Breast epithelium (tissue), 4 donors: Measurements from ENCODE around the gene ATG16L2. TPM values are rescaled to one million over a fixed set of nuclear protein-coding genes. Genes with fewer than 3 reads are reported as not detected.

Experiments
- DNase-seq, 2 donors: peaks; one replicate each; pipeline ENCODE4 v3.0.0-alpha.2; 2019; ENCODE audit warnings: low spot score in 2 of 2
- H3K27ac ChIP-seq, 2 donors: fragments of 200-600 bp; sonication (generic) in 1 of 2; one replicate each; pipeline ENCODE4 v1.5.1; 2016 to 2019; ENCODE audit warnings: mild to moderate bottlenecking in 1 of 2
- H3K27me3 ChIP-seq, 2 donors: fragments of 200-600 bp; sonication (generic) in 1 of 2; one replicate each; pipeline versions ENCODE4 v1.5.1 to v1.6.0; 2017 to 2019; ENCODE audit warnings: control low read depth in 1 of 2, mild to moderate bottlenecking in 1 of 2
- H3K36me3 ChIP-seq: fragments of 200-600 bp; one replicate; pipeline ENCODE4 v1.5.1; 2019
- H3K4me1 ChIP-seq, 2 donors: fragments of 200-600 bp; sonication (generic); one replicate each; pipeline ENCODE4 v1.5.1; 2016 to 2019; ENCODE audit warnings: control low read depth in 1 of 2
- H3K4me3 ChIP-seq, 3 donors: fragments of 200-600 bp; sonication (generic); 1 replicate in 2 of 3; 2 replicates in 1 of 3; pipeline ENCODE4 v1.5.1; 2016 to 2019; ENCODE audit warnings: mild to moderate bottlenecking in 3 of 3, moderate library complexity in 2 of 3
- H3K9me3 ChIP-seq, 2 donors: fragments of 200-600 bp; sonication (generic) in 1 of 2; one replicate each; pipeline ENCODE4 v1.5.1; 2016 to 2019; ENCODE audit warnings: control low read depth in 1 of 2
- CTCF ChIP-seq, 3 donors: fragments of 450-650 bp; IDR thresholded peaks; one replicate each; pipeline ENCODE4 v1.5.1; 2016 to 2017; ENCODE audit warnings: antibody characterized with exemption in 3 of 3, mild to moderate bottlenecking in 3 of 3, moderate library complexity in 3 of 3
- POLR2A ChIP-seq: fragments of 450-650 bp; IDR thresholded peaks from one replicate; pipeline ENCODE4 v1.6.1; 2016; ENCODE audit warnings: antibody characterized with exemption, mild to moderate bottlenecking, moderate library complexity
- POLR2AphosphoS5 ChIP-seq, 3 donors: sonication (generic); formaldehyde crosslinking; IDR thresholded peaks; one replicate each; pipeline ENCODE4 v1.6.1; 2017; ENCODE audit warnings: antibody characterized with exemption in 3 of 3
- intact Hi-C: fragments of 100-400 bp; cut with DNase I; formaldehyde crosslinking; loops from one replicate; pipeline ENCODE4 v1.15.1; 2023; ENCODE audit warnings: low total_unique reads
- total RNA-seq, 3 donors: library from RNA; depleted of rRNA; stranded (reverse); fragments of >200 nt; gene quantifications; one replicate each; pipeline ENCODE4 v1.1.0, GENCODE V29; 2016

Gene ATG16L2
- total RNA-seq, 3 donors from 2014 or later, result 18.7 to 39.2 (median 28.2) TPM

- intact Hi-C loops, result no loop called here
- Histone ChIP-seq H3K27ac (no peak overlapping the region), H3K9me3 (no peaks in the 10 kb centered on the region), H3K4me1 (no peaks in the 10 kb centered on the region), H3K4me3 (no peak overlapping the region), H3K27me3 (no peaks in the 10 kb centered on the region), H3K36me3 (no peaks in the 10 kb centered on the region)
- DNase-seq, result no peak
- TF ChIP-seq CTCF (IDR thresholded peaks at IDR 0.05) (no peak), POLR2A (no peak), POLR2AphosphoS5 (IDR thresholded peaks at IDR 0.05) (no peak)
Measured at GRCh38 chr11:72859126-72859525, 44.9 kb downstream of the ATG16L2 start.

GRCh38 chr11:72860010-72860409 lies 45.8 kb downstream of the ATG16L2 start:
- no peak overlapping the region for H3K4me3 ChIP-seq
- no peaks in the 10 kb centered on the region for H3K9me3 ChIP-seq
- no peaks in the 10 kb centered on the region for H3K4me1 ChIP-seq
- no peak overlapping the region for H3K27ac ChIP-seq
- no peaks in the 10 kb centered on the region for H3K36me3 ChIP-seq
- no peaks in the 10 kb centered on the region for H3K27me3 ChIP-seq
- intact Hi-C loops, result no loop called here
- TF ChIP-seq CTCF (IDR thresholded peaks at IDR 0.05) (no peak), POLR2AphosphoS5 (IDR thresholded peaks at IDR 0.05) (no peak), POLR2A (no peak)
- no peak for DNase-seq

GRCh38 chr11:72860592-72860991 lies 46.4 kb downstream of the ATG16L2 start:
- H3K9me3 ChIP-seq, result no peaks in the 10 kb centered on the region
- no peaks in the 10 kb centered on the region for H3K4me1 ChIP-seq
- no peaks in the 10 kb centered on the region for H3K27me3 ChIP-seq
- H3K36me3 ChIP-seq, result no peaks in the 10 kb centered on the region
- intact Hi-C loops, result no loop called here
- no peak for DNase-seq
- no peak overlapping the region for H3K4me3 ChIP-seq
- H3K27ac ChIP-seq, result no peak overlapping the region
- TF ChIP-seq POLR2A (no peak), CTCF (IDR thresholded peaks at IDR 0.05) (no peak), POLR2AphosphoS5 (IDR thresholded peaks at IDR 0.05) (no peak)

GRCh38 chr11:72863091-72863490 lies 48.9 kb downstream of the ATG16L2 start:
- DNase-seq, result no peak
- H3K4me1 ChIP-seq, result no peaks in the 10 kb centered on the region
- TF ChIP-seq POLR2A (no peak), CTCF (IDR thresholded peaks at IDR 0.05) (no peak), POLR2AphosphoS5 (IDR thresholded peaks at IDR 0.05) (no peak)
- no peak overlapping the region for H3K4me3 ChIP-seq
- H3K36me3 ChIP-seq, result no peaks in the 10 kb centered on the region
- intact Hi-C loops, result no loop called here
- no peaks in the 10 kb centered on the region for H3K27me3 ChIP-seq
- H3K9me3 ChIP-seq, result no peaks in the 10 kb centered on the region
- no peak overlapping the region for H3K27ac ChIP-seq

GRCh38 chr11:72863916-72864315 lies 49.7 kb downstream of the ATG16L2 start:
- Histone ChIP-seq H3K36me3 (no peaks in the 10 kb centered on the region), H3K27ac (no peak overlapping the region), H3K4me1 (no peaks in the 10 kb centered on the region), H3K9me3 (no peaks in the 10 kb centered on the region), H3K27me3 (no peaks in the 10 kb centered on the region), H3K4me3 (no peak overlapping the region)
- TF ChIP-seq POLR2A (no peak), POLR2AphosphoS5 (IDR thresholded peaks at IDR 0.05) (no peak), CTCF (IDR thresholded peaks at IDR 0.05) (no peak)
- DNase-seq, result no peak
- intact Hi-C loops, result no loop called here
